Inferior parietal cortex (tissue), 1 donor: ENCODE results near the gene BAAT.
"Not testable (repeated sequence)": the region's sequence is repeated elsewhere in the genome, so short reads cannot be mapped to it uniquely, and the experiment has no call there.

Experiments used
- DNase-seq: peaks from one replicate; pipeline ENCODE4 v3.0.0-alpha.2; 2016; ENCODE audit errors: extremely low spot score

Gene BAAT

DNA sequence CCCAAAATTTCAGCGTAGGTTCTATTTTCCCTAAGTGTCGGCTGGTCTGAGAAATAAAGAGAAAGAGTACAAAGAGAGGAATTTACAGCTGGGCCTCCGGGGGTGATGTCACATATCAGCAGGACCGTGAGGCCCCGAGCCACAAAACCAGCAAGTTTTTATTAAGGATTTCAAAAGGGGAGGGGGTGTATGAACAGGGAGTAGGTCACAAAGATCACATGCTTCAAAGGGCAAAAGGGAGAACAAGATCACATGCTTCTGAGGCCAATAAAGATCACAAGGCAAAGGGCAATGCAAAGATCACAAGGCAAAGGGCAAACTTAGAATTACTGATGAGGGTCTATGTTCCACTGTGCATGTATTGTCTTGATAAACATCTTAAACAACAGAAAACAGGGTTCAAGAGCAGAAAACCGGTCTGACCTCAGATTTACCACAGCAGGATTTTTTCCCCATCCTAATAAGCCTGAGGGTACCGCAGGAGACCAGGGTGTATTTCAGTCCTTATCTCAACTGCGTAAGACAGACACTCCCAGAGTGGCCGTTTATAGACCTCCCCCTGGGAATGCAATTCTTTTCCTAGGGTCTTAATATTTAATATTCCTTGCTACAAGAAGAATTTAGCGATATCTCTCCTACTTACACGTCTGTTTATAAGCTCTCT is at the start of gene BAAT:
TSS of gene BAAT (minus strand) at position 134 of the 664 bp plus-strand sequence. CDS start 13,602 bp downstream, outside the sequence.
- not testable (repeated sequence) for DNase-seq

GRCh38 chr9:101433229-101433628 is 48.4 kb upstream of the BAAT start:
- no peak for DNase-seq

GRCh38 chr9:101432740-101433139 is 47.9 kb upstream of the BAAT start:
- DNase-seq, result no peak

GRCh38 chr9:101432171-101432570 is 47.4 kb upstream of the BAAT start:
- DNase-seq, result no peak

DNA sequence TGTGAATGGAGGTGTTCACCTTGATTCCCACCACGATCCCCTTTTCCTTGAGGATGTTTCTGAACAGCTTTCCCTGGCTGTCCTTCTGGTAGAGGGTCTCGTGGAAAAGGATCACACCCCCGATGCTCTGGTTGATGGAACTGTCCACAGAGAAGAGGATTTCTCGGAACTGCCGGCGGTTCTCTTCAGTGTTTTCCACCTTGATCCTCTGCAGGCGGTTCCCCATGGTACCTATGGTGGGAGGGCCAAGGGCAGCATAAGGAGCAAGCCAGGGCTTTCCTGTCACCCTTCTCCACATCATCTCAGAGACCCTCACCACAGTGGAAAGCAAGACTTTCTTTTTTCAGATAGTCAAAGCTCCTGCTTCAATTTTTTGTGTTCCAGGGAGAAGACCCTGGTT is 44.9 kb upstream of the BAAT start:
- DNase-seq, result no peak

- DNase-seq, result no peak
Measured at GRCh38 chr9:101428909-101429308, 44.1 kb upstream of the BAAT start.

DNA sequence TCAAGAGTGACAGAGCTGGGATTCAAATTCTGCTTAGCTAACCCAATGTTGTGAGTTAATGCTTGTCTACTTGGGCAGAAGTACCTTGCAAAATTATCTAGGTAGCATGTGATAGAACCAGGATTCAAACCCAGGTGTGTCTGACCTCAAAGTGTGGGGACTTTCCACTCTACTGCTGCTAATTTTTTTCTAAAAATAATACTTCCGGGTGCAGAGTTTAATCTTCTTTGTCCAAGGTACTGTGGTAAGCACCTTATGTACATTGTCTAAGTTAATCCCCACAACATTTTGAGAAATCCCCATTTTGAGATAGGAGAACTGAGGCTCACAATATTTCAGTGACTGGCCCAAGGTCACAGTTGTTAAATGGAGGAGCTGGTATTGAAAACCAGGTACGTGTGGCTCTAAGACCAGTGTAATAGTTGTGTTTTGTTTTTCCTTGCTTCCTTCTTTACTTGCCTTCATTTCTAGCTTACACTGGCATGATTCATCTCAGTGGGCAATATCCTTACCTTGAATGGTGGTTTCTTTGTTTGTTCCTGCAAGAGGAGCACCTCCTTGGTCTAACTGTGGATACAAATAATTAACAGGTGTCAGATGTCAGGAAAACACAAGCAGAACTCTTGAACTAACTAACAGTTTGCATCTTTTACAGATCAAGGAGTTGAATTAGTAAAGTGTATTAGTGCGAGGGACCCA is 43.3 kb upstream of the BAAT start:
- DNase-seq, result no peak

- DNase-seq, result no peak
Measured at GRCh38 chr9:101427358-101427757, 42.6 kb upstream of the BAAT start.

- DNase-seq, result no peak
Measured at GRCh38 chr9:101421653-101422065, 36.9 kb upstream of the BAAT start.

DNA sequence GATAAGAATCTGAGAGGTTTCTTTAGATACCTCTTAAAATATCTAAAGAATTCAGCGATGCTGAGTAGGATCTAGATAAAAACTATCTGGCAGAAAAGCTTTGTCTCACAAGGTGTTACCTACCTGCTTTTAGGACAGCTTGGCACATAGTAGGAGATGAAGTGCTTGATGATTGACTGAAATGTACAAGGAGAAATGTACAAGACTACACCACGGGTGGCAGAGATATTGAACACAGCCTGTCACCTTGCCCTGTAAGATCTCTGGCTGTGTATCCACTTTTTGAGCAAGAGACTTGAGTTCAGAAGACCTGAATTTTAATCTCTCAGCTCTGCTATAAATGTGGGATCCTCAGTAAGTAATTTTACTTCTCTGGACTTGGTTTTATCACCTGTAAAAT is 35.1 kb upstream of the BAAT start:
- no peak for DNase-seq

GRCh38 chr9:101418518-101419430 is 34.0 kb upstream of the BAAT start:
- DNase-seq, result no peak

DNA sequence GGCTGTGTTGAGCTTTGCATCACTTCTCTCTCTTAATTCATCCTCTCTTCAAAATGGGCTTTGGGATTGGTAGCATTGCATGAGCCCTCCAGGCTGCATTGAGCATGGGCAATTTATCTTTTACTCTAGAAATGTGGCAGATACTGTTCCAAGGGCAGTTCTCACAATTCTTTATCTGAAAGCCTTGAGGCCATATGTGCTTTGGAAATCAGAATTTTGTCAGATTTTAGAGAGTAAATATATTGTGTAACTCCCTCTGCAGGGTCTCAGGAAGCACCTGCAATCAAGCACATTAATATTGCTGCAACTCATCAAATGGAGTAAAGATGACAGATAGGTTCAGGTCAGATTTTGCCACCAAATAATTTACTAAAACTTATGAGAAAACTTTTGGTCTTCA is 33.2 kb upstream of the BAAT start:
- DNase-seq, result no peak

- no peak for DNase-seq
Measured at GRCh38 chr9:101417389-101417788, 32.6 kb upstream of the BAAT start.

DNA sequence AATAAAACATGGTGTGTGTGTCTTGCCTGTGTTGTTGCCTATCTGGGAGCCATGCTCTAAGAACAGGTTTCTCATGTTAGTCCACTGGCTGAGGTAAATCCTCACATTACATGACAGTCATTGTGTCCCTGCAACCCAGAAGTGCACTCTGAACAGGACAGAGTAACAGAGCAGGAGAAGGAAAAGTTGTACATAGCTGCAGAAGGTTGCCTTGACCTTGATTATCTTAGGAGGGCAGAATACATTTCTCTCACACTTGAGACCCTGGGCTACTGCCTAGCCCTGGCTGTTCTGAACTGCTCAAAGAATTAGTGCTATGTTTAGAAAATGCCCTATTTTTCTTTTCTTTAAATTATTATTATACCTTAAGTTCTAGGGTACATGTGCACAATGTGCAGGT is 30.8 kb upstream of the BAAT start:
- no peak for DNase-seq

- no peak for DNase-seq
Measured at GRCh38 chr9:101414839-101415238, 30.0 kb upstream of the BAAT start.

- no peak for DNase-seq
Measured at GRCh38 chr9:101409079-101409477, 24.3 kb upstream of the BAAT start.

DNA sequence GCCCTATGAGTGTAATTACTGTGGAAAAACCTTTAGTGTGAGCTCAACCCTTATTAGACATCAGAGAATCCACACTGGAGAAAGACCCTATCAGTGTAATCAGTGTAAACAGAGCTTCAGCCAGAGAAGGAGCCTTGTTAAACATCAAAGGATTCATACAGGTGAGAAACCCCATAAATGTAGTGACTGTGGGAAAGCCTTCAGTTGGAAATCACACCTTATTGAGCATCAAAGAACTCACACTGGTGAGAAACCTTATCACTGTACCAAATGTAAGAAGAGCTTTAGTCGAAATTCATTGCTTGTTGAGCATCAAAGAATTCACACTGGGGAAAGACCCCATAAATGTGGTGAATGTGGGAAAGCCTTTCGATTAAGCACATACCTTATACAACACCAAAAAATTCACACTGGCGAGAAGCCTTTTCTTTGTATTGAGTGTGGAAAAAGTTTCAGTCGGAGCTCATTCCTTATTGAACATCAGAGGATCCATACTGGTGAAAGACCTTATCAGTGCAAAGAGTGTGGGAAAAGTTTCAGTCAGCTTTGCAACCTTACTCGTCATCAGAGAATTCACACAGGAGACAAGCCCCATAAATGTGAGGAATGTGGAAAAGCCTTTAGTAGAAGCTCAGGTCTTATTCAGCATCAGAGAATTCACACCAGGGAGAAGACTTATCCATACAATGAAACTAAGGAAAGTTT is 23.7 kb upstream of the BAAT start:
- DNase-seq, result no peak

DNA sequence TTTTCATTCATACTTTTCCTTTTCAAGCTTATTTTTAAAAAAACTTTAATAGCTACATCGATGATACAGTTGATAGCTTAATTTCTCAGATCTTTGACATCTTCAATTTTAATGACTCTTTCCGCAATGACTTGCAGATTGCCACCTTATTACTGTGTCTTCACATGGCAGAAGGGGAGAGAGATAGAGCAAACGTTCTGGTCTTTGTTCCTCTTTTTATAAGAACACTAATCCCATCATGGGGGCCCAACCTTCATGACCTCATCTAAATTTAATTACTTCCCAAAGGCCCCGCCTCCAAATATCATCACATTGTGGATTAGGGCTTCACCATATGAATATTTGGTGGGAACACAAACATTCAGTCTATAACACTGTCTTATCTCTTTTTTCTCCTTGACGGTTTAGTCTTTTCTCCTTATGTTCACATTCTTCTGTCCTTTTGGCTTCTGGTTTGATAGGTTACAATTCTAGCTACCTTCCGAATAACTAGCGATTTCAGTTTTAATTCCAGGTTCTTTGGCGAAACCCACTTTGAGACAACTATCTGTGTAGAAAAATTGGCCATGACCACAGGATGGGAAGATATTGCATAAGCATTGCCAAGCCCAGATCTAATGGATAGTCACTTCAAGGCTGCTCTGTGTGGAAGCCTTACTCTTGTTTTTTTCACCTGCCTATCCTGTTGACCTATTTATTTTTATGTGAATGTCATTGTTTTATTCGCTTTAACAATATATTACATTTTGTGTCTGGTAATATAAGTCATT is 18.9 kb upstream of the BAAT start:
- no peak for DNase-seq

DNA sequence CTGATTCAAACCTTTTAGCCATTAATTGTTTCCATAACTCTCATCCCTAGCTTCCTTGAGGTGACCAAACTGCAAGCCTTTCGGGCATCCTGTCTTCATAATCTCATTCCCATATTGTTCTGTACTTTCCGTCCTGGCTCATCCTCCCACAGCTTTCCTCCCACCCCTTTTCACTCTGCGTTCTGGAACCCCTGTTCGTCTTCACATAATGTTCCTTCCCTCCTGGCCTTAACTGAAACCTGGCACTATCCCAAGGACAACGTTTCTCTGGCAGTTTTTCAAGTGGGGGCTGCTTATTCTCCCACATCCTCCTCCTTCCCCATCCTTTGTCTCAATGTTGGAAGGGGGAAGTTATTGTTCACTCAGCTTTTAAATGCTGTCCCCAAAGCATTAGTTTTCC is 15.3 kb upstream of the BAAT start:
- peak; percentile 25 for DNase-seq

DNA sequence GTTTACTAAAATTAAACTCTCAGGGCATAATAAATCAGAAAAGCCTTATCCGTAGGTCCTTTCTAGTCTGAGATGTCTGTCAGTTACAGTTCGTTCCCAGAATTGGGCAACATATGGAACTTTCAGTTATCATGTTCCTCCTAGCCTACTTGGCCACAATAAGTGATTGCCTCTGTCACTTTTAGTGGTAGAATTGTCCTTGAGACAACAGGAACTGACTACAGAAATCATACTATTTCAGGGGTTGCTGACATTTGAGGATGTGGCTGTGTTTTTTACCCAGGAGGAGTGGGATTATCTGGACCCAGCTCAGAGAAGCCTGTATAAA is 14.8 kb upstream of the BAAT start:
- DNase-seq, result no peak

DNA sequence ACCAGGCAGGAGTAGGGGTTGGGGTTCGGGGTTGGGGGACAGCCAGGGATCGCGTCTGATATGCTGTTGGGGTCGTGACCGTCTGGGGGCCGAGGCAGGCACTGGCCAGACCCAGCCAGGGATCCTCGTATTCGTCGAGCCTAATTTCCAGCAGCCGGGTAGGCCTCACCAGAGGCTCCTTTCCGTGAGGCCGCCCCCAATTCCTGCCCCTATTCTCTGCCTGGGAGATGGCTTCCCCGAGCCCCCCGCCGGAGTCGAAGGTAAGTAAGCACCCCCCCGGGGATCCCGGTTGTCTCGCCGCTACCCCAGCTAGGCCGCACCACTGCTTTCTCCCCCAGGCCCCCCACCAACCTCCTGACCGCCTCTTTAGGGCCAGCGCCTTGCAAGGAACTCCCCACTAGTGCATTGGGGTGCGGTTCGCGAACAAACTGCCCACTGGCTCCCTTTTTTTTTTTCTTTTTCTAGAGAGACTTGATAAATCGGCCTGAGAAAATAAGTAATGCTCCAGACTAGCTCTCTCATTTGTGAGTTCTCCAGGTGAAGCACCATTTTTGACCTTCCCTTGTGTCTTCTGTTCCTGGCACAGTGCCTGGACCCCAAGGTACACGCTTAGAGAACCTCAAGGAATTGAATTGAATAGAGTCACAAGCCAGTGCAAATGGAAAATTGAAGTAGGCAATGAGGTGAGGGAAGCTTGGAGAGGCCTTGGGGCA is 14.3 kb upstream of the BAAT start:
- DNase-seq, result peak; percentile 29
